GM19025 (cell line): ENCODE data around the gene MARCKSL1.
"Not testable (repeated sequence)": the region's sequence is repeated elsewhere in the genome, so short reads cannot be mapped to it uniquely, and the experiment has no call there.

Experiments
- ATAC-seq: cut with Tn5 transposase; IDR thresholded peaks from one replicate; pipeline ENCODE4 v1.9.1; 2021; ENCODE audit warnings: mild to moderate bottlenecking, low read depth, moderate library complexity; ENCODE audit not compliant: unreplicated experiment

The MARCKSL1 gene

GRCh38 chr1:32334274-32334861 lies 1.7 kb downstream of the MARCKSL1 start:
- no peak for ATAC-seq

GRCh38 chr1:32333251-32333963 lies 2.6 kb downstream of the MARCKSL1 start:
- no peak for ATAC-seq

GRCh38 chr1:32332290-32333079 lies 3.5 kb downstream of the MARCKSL1 start:
- no peak for ATAC-seq

- no peak for ATAC-seq
Measured at GRCh38 chr1:32331549-32331948, 4.5 kb downstream of the MARCKSL1 start.

GRCh38 chr1:32330558-32331151 lies 5.4 kb downstream of the MARCKSL1 start:
- no peak for ATAC-seq

GRCh38 chr1:32329931-32330466 lies 6.0 kb downstream of the MARCKSL1 start:
- no peak for ATAC-seq

- ATAC-seq: no peak
Measured at GRCh38 chr1:32327204-32327603, 8.8 kb downstream of the MARCKSL1 start.

- ATAC-seq: no peak
Measured at GRCh38 chr1:32321712-32322291, 14.2 kb downstream of the MARCKSL1 start.

GRCh38 chr1:32318127-32318869 lies 17.7 kb downstream of the MARCKSL1 start:
- ATAC-seq: no peak

GRCh38 chr1:32316903-32317277 lies 19.1 kb downstream of the MARCKSL1 start:
- no peak for ATAC-seq

- ATAC-seq: no peak
Measured at GRCh38 chr1:32311709-32312393, 24.2 kb downstream of the MARCKSL1 start.

GRCh38 chr1:32309960-32310359 lies 26.1 kb downstream of the MARCKSL1 start:
- ATAC-seq: no peak

- no peak for ATAC-seq
Measured at GRCh38 chr1:32307324-32307723, 28.7 kb downstream of the MARCKSL1 start.

- ATAC-seq: no peak
Measured at GRCh38 chr1:32305310-32305709, 30.7 kb downstream of the MARCKSL1 start.

- ATAC-seq: no peak
Measured at GRCh38 chr1:32303997-32304622, 31.9 kb downstream of the MARCKSL1 start.

- no peak for ATAC-seq
Measured at GRCh38 chr1:32303358-32303757, 32.7 kb downstream of the MARCKSL1 start.

- ATAC-seq: no peak
Measured at GRCh38 chr1:32299327-32299726, 36.7 kb downstream of the MARCKSL1 start.

GRCh38 chr1:32298211-32298610 lies 37.8 kb downstream of the MARCKSL1 start:
- ATAC-seq: not testable (repeated sequence)
